Measurements from ENCODE around the gene TMEM256. TPM values are rescaled to one million over a fixed set of nuclear protein-coding genes. Genes with fewer than 3 reads are reported as not detected.

Gene TMEM256
- total RNA-seq, 1 donor from 2014 or later = 54.7 TPM

DNA sequence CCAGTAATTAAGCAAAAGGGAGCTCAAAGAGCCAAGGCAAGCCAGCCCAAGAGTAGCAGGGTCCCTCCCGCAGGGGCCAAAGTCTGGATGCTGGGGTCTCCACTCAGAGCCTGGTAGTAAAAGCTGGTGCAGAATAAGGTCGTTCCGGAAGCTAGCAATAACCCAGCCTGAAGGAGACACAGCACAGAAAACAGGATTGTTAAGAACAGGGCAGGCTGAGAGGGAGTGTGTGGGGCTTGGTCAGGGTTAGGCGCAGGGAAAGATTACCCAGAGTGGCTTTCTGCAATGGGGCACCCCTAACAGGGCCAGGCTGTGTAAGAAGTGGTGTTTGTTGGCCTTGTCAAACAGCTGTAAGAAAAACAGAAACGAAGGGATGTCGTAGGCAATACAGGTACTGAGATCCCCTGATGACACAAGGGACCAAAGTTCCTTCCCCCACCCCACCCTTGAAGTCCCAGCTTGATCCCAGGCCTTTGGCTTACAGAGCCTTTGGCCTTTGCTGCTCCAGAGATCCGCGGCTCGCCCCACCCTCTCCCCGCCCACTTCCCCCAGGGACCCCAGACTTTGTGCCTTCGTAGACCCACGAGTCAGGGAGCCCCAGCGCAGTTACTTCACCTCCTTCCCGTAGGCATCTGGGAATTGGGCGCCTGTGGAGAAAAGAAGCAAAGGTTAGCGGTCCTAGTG lies 712 bp downstream of the TMEM256 start:
- Mint-ChIP-seq H3K27me3 (ENCODE audit: insufficient read depth) (peaks cover 18% of the 10 kb centered on the region), H3K4me3 (peak overlapping the region; percentile 92), H3K36me3 (ENCODE audit: low read depth) (peaks cover 2% of the 10 kb centered on the region), H3K4me1 (ENCODE audit: low read depth) (peaks cover 13% of the 10 kb centered on the region), H3K9me3 (no peaks in the 10 kb centered on the region), H3K27ac (peak overlapping the region; percentile 81)
- DNase-seq (ENCODE audit: low spot score) = no peak
- intact Hi-C loops (cut with micrococcal nuclease) = loop anchor here (5.0 kb wide), 4 partner anchors 151 to 961 kb away; partner anchors contain the start of genes CNTROB, CTDNEP1, ELP5 and PIMREG

- H3K27ac Mint-ChIP-seq = no peak overlapping the region
- H3K4me1 Mint-ChIP-seq (ENCODE audit: low read depth) = peaks cover 13% of the 10 kb centered on the region
- H3K9me3 Mint-ChIP-seq = no peaks in the 10 kb centered on the region
- intact Hi-C loops (cut with micrococcal nuclease) = no loop called here
- no peak for DNase-seq (ENCODE audit: low spot score)
- no peaks in the 10 kb centered on the region for H3K36me3 Mint-ChIP-seq (ENCODE audit: low read depth)
- peaks cover 2% of the 10 kb centered on the region for H3K27me3 Mint-ChIP-seq (ENCODE audit: insufficient read depth)
- no peak overlapping the region for H3K4me3 Mint-ChIP-seq
Measured at GRCh38 chr17:7398612-7399011, 5.3 kb downstream of the TMEM256 start.

GRCh38 chr17:7396147-7396546 lies 7.8 kb downstream of the TMEM256 start:
- Mint-ChIP-seq H3K27me3 (ENCODE audit: insufficient read depth) (peaks cover 2% of the 10 kb centered on the region), H3K9me3 (no peaks in the 10 kb centered on the region), H3K27ac (no peak overlapping the region), H3K4me3 (peak overlapping the region; percentile 19), H3K36me3 (ENCODE audit: low read depth) (peaks cover 13% of the 10 kb centered on the region), H3K4me1 (ENCODE audit: low read depth) (peaks cover 21% of the 10 kb centered on the region)
- intact Hi-C loops (cut with micrococcal nuclease) = no loop called here
- DNase-seq (ENCODE audit: low spot score) = no peak

GRCh38 chr17:7394452-7395191 lies 9.3 kb downstream of the TMEM256 start, which contains the start of gene PLSCR3:
PLSCR3 (minus strand) TSS chr17:7394525; CDS start chr17:7394110, 415 bp downstream.
- intact Hi-C loops (cut with micrococcal nuclease) = loop anchor here (1.0 to 2.0 kb wide), 6 partner anchors 10 to 90 kb away; partner anchors contain the start of genes EIF5A, NEURL4, POLR2A and TMEM256
- H3K36me3 Mint-ChIP-seq (ENCODE audit: low read depth) = peaks cover 16% of the 10 kb centered on the region
- peak within 1 kb of the TSS; percentile 97 for H3K4me3 Mint-ChIP-seq
- peaks cover 2% of the 10 kb centered on the region for H3K27me3 Mint-ChIP-seq (ENCODE audit: insufficient read depth)
- peaks cover 22% of the 10 kb centered on the region for H3K4me1 Mint-ChIP-seq (ENCODE audit: low read depth)
- H3K27ac Mint-ChIP-seq = peak within 1 kb of the TSS; percentile 96
- H3K9me3 Mint-ChIP-seq = no peaks in the 10 kb centered on the region
- peak; percentile 82 for DNase-seq (ENCODE audit: low spot score)

DNA sequence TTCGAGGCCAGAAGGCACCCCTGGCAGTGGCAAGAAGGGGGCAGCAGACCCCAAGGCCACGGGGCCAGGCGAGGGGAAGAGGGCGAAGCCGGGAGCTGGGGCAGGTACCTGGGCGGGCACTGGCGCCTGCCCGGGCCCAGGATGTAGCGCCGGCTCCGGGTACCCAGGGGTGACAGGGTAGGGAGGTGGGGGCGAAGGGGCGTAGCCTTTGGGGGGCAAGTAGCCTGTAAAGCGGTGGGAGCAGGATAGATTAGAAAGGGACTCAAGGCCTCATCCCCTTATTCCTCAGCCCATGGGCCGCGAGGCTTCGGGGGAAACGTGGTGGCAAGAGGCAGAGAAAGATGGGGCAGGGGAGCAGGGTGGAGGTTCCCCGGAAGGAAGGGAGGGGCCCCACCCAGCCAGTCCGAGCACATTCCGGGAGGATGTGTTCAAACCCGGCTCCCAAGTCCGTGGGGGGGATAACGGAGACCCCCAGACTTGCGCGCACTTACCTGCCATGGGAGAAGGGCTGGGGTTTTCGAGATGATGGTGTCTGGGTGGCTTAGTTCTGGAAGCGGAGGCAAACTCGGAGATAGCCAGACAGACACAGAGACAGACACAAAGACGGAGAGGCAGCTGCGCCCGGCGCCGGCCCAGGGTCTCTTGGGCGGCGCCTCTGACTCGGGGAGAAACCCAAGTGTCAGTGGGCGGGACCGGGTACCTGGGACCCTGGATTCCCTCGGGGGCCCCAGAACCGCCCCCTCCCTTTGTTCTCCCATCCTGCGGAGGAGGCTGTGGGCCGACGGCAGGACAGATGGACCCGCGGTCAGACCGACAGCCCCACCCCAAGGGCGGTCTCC lies 10.1 kb downstream of the TMEM256 start:
- Mint-ChIP-seq H3K36me3 (ENCODE audit: low read depth) (peaks cover 16% of the 10 kb centered on the region), H3K4me3 (peak overlapping the region; percentile 97), H3K27ac (peak overlapping the region; percentile 82), H3K4me1 (ENCODE audit: low read depth) (peaks cover 22% of the 10 kb centered on the region), H3K27me3 (ENCODE audit: insufficient read depth) (peaks cover 2% of the 10 kb centered on the region), H3K9me3 (no peaks in the 10 kb centered on the region)
- DNase-seq (ENCODE audit: low spot score) = peak; percentile 19
- intact Hi-C loops (cut with micrococcal nuclease) = loop anchor here (1.0 to 2.0 kb wide), 6 partner anchors 10 to 91 kb away; partner anchors contain the start of genes EIF5A, NEURL4, POLR2A and TMEM256

- intact Hi-C loops (cut with micrococcal nuclease) = no loop called here
- DNase-seq (ENCODE audit: low spot score) = no peak
- H3K27ac Mint-ChIP-seq = peak overlapping the region; percentile 70
- peaks cover 22% of the 10 kb centered on the region for H3K4me1 Mint-ChIP-seq (ENCODE audit: low read depth)
- peaks cover 2% of the 10 kb centered on the region for H3K27me3 Mint-ChIP-seq (ENCODE audit: insufficient read depth)
- H3K9me3 Mint-ChIP-seq = no peaks in the 10 kb centered on the region
- H3K36me3 Mint-ChIP-seq (ENCODE audit: low read depth) = peaks cover 16% of the 10 kb centered on the region
- peak overlapping the region; percentile 97 for H3K4me3 Mint-ChIP-seq
Measured at GRCh38 chr17:7392696-7393612, 10.9 kb downstream of the TMEM256 start.

- peaks cover 19% of the 10 kb centered on the region for H3K36me3 Mint-ChIP-seq (ENCODE audit: low read depth)
- no peak overlapping the region for H3K4me3 Mint-ChIP-seq
- H3K27ac Mint-ChIP-seq = no peak overlapping the region
- H3K4me1 Mint-ChIP-seq (ENCODE audit: low read depth) = peaks cover 22% of the 10 kb centered on the region
- peaks cover 2% of the 10 kb centered on the region for H3K27me3 Mint-ChIP-seq (ENCODE audit: insufficient read depth)
- intact Hi-C loops (cut with micrococcal nuclease) = no loop called here
- DNase-seq (ENCODE audit: low spot score) = no peak
- no peaks in the 10 kb centered on the region for H3K9me3 Mint-ChIP-seq
Measured at GRCh38 chr17:7391307-7391706, 12.6 kb downstream of the TMEM256 start.

DNA sequence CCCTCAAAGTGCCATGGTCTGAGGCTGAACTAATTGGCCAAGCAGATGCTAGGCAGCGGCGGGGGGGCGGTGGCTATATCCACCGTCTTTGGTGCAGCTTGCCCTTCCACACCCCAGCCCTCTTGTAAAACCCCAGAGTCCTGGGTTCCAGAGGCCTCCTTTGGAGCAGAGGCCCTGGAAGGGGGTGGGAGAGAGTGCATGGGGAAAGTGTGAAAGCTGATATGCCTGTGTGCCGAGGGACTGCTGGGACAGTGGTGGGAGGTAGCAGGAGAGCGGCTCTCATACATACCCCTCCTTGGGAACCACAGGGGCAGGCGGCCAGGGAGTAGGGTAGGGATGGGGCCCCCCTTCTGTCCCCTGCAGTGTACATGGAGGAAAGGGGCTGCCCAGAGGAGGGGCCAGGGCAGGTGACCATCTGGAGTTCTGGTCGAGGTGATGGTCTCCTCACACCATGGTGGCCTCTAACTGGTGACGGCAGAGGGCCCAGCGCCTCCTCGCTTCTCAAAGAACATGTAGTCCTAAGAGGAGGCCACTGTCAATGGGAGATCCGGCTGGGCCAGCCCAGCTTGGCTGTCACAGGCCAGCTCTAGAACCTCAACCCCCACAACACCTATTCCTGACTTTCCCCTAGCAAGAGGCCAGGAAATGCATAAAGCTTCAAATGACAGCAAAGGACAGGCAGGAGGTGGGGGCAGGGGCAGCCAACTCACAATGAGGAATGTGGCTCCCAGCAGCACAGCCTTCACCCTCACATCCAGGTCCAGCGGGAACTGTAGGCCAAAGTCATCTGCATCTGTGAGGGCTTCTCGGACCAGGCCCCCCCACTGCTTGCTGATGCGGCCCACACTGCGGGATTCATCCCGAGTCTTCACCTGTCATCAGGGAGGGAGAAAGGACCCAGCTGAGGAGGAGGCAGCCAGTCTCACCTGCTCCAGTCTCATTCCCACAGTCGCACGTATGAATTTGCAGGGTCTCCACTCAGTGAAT lies 13.7 kb downstream of the TMEM256 start:
- Mint-ChIP-seq H3K27ac (no peak overlapping the region), H3K9me3 (no peaks in the 10 kb centered on the region), H3K4me1 (ENCODE audit: low read depth) (peaks cover 22% of the 10 kb centered on the region), H3K27me3 (ENCODE audit: insufficient read depth) (peaks cover 2% of the 10 kb centered on the region), H3K4me3 (no peak overlapping the region), H3K36me3 (ENCODE audit: low read depth) (peaks cover 19% of the 10 kb centered on the region)
- no peak for DNase-seq (ENCODE audit: low spot score)
- intact Hi-C loops (cut with micrococcal nuclease) = no loop called here

DNA sequence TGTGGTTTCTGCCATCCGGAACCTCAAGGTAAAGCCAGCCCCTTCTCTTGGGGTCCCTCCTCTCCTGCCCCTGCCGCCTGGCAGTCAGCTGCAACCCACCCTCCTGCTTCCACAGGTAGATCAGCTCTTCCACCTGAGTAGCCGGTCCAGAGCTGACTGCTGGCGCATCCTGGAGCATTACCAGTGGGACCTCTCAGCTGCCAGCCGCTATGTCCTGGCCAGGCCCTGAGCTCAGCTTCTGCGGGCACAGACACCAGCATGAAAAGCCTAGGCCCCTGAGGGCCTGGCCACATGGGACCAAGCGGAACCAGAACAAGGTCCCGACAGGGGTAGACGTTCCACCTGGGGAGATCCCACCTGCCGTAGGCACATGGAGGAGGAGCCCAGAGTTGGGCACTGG lies 15.0 kb downstream of the TMEM256 start:
- Mint-ChIP-seq H3K27ac (no peak overlapping the region), H3K4me1 (ENCODE audit: low read depth) (peaks cover 22% of the 10 kb centered on the region), H3K27me3 (ENCODE audit: insufficient read depth) (no peaks in the 10 kb centered on the region), H3K36me3 (ENCODE audit: low read depth) (peaks cover 19% of the 10 kb centered on the region), H3K4me3 (no peak overlapping the region), H3K9me3 (no peaks in the 10 kb centered on the region)
- no peak for DNase-seq (ENCODE audit: low spot score)
- intact Hi-C loops (cut with micrococcal nuclease) = no loop called here

GRCh38 chr17:7384489-7385081 lies 19.3 kb downstream of the TMEM256 start:
- peaks cover 2% of the 10 kb centered on the region for H3K9me3 Mint-ChIP-seq
- DNase-seq (ENCODE audit: low spot score) = no peak
- peak overlapping the region; percentile 77 for H3K4me3 Mint-ChIP-seq
- peaks cover 5% of the 10 kb centered on the region for H3K4me1 Mint-ChIP-seq (ENCODE audit: low read depth)
- H3K36me3 Mint-ChIP-seq (ENCODE audit: low read depth) = peaks cover 7% of the 10 kb centered on the region
- H3K27me3 Mint-ChIP-seq (ENCODE audit: insufficient read depth) = peaks cover 28% of the 10 kb centered on the region
- intact Hi-C loops (cut with micrococcal nuclease) = loop anchor here (1.0 kb wide), 2 partner anchors 10 to 20 kb away; partner anchors contain the start of genes PLSCR3 and TMEM256
- peak overlapping the region; percentile 79 for H3K27ac Mint-ChIP-seq
